K562 (cell line): Measurements from ENCODE around the gene COL9A2. TPM values are rescaled to one million over a fixed set of nuclear protein-coding genes. Genes with fewer than 3 reads are reported as not detected.

ENCODE experiments used
- ATAC-seq: fragments of 200-7000 bp; cut with Tn5 transposase; 3 replicates; pipeline ENCODE4 v1.9.1; 2020; ENCODE audit warnings: moderate library complexity
- BruUV-seq: library from RNA; stranded (reverse); fragments of 400-500 nt; replicated peaks from 2 replicates; lab custom pipeline; 2021; lab: Mats Ljungman, UMichigan
- CTCF ChIA-PET: fragments of 300-600 bp; formaldehyde crosslinking; extraction: SDS; loops from one replicate; lab custom pipeline; 2021; ENCODE audit warnings: low intra/inter-chr PET ratio; lab: Yijun Ruan, JAX
- POLR2A ChIA-PET: fragments of 300-600, 350-650 bp; sonication (Branson Sonifier 250); formaldehyde crosslinking; extraction: SDS; loops from one replicate; lab custom pipeline; 2021; ENCODE audit warnings: antibody characterized with exemption, inconsistent platforms; lab: Yijun Ruan, JAX
- DNase-seq, 4 experiments: peaks; one replicate each; pipeline versions ENCODE4 v3.0.0 to v3.0.0-alpha.2; 2011 to 2018; ENCODE audit warnings: low spot score in 3 of 4, mixed read lengths in 3 of 4; ENCODE audit errors: extremely low read depth in 1 of 4
- FAIRE-seq: peaks from 2 replicates; lab custom pipeline; 2011; peaks lifted over from hg19 to GRCh38; lab: Jason Lieb, UNC
- H2AFZ ChIP-seq: 2 replicates; pipeline ENCODE4 v1.6.0; 2011; ENCODE audit warnings: low read depth, low read length, control low read depth, inconsistent platforms
- H3K27ac ChIP-seq: fragments of 200-600 bp; 3 replicates; pipeline ENCODE4 v1.8.0; 2011; ENCODE audit warnings: low read depth, mild to moderate bottlenecking, control low read depth, inconsistent platforms, low read length, moderate library complexity, mixed read lengths; ENCODE audit errors: extremely low read depth
- H3K27me3 ChIP-seq, 2 experiments: fragments of 300-600 bp in 1 of 2; 2 replicates in 1 of 2; 3 replicates in 1 of 2; pipeline versions ENCODE4 v1.6.0 to v1.8.0; 2011; ENCODE audit warnings: inconsistent platforms in 2 of 2, low read length in 2 of 2, mild to moderate bottlenecking in 1 of 2, mixed read lengths in 1 of 2, moderate library complexity in 1 of 2; ENCODE audit not compliant: control insufficient read depth in 2 of 2, insufficient read depth in 2 of 2
- H3K36me3 ChIP-seq: fragments of 300-600 bp; 3 replicates; pipeline ENCODE4 v1.8.0; 2011; ENCODE audit warnings: mild to moderate bottlenecking, low read length, inconsistent platforms; ENCODE audit not compliant: control insufficient read depth, insufficient read depth
- H3K4me1 ChIP-seq, 2 experiments: fragments of 200-600 bp in 1 of 2; replicated peaks in 1 of 2; 2 replicates in 1 of 2; 3 replicates in 1 of 2; pipeline versions ENCODE4 v1.5.1 to v1.8.0; 2011; ENCODE audit warnings: inconsistent platforms in 2 of 2, low read length in 2 of 2, mild to moderate bottlenecking in 1 of 2, mixed read lengths in 1 of 2, moderate library complexity in 1 of 2; ENCODE audit not compliant: control insufficient read depth in 2 of 2, insufficient read depth in 2 of 2
- H3K4me2 ChIP-seq: 2 replicates; pipeline ENCODE4 v1.6.1; 2011; ENCODE audit warnings: low read length, control low read depth, inconsistent platforms, mixed read lengths; ENCODE audit not compliant: insufficient read depth
- H3K4me3 ChIP-seq: fragments of 200-600 bp; sonication (generic), shearing (Covaris generic); 2 replicates; pipeline ENCODE4 v1.5.1; 2016; ENCODE audit warnings: control low read depth, inconsistent platforms
- H3K79me2 ChIP-seq: fragments of 200-600 bp; 3 replicates; pipeline ENCODE4 v1.8.0; 2011; ENCODE audit warnings: low read length, inconsistent platforms; ENCODE audit not compliant: control insufficient read depth, insufficient read depth
- H3K9ac ChIP-seq, 2 experiments: 2 replicates each; pipeline versions ENCODE4 v1.6.0 to v1.6.1; 2011; ENCODE audit warnings: low read depth in 2 of 2, low read length in 2 of 2, control low read depth in 1 of 2, inconsistent platforms in 1 of 2, mild to moderate bottlenecking in 1 of 2, mixed read lengths in 1 of 2; ENCODE audit not compliant: insufficient read depth in 1 of 2
- H3K9me1 ChIP-seq: one replicate; pipeline ENCODE4 v1.6.0; 2011; ENCODE audit warnings: inconsistent platforms, mild to moderate bottlenecking, low read length, moderate library complexity; ENCODE audit not compliant: control insufficient read depth, insufficient read depth
- H3K9me3 ChIP-seq: replicated peaks from 2 replicates; pipeline ENCODE4 v1.5.1; 2011; ENCODE audit warnings: low read depth, low read length, inconsistent platforms; ENCODE audit not compliant: control insufficient read depth, insufficient read depth
- H4K20me1 ChIP-seq: replicated peaks from 2 replicates; pipeline ENCODE4 v1.6.1; 2011; ENCODE audit warnings: low read length, inconsistent platforms, mixed read lengths; ENCODE audit not compliant: control insufficient read depth, insufficient read depth
- NFIC ChIP-seq: fragments of 450-650 bp; IDR thresholded peaks from 2 replicates; pipeline ENCODE4 v1.6.1; 2017; ENCODE audit warnings: mild to moderate bottlenecking, inconsistent platforms
- RBFOX2 ChIP-seq: fragments of 200-400 bp; formaldehyde crosslinking; IDR thresholded peaks from 2 replicates; pipeline ENCODE4 v1.6.1; 2017; ENCODE audit warnings: low read depth, mild to moderate bottlenecking, low read length, moderate library complexity
- RNF2 ChIP-seq: sonication (generic); IDR thresholded peaks from 2 replicates; pipeline ENCODE4 v1.6.1; 2016
- SLC30A9 ChIP-seq: fragments of 250-450 bp; sonication (Bioruptor Pico); IDR thresholded peaks from 2 replicates; pipeline ENCODE4 v1.8.0; 2022; ENCODE audit warnings: mild to moderate bottlenecking, moderate library complexity
- TAF7 ChIP-seq: fragments of 450-650 bp; IDR thresholded peaks from 2 replicates; pipeline ENCODE4 v1.6.1; 2016; ENCODE audit warnings: missing genetic modification characterization, missing compliant biosample characterization
- WGBS: fragments of 100-300 bp; shearing (Covaris generic); methylation state at CpG from one replicate; pipeline ENCODE4 v1.1.6; 2016; ENCODE audit warnings: low coverage, mixed read lengths; ENCODE audit not compliant: insufficient coverage; ENCODE audit errors: missing lambda C conversion rate; 5-methylcytosine and 5-hydroxymethylcytosine counted together
- in situ Hi-C: fragments of 300-500 bp; cut with MboI; formaldehyde crosslinking; loops from 4 replicates; pipeline ENCODE4 v1.15.0; 2018; ENCODE audit warnings: inconsistent platforms, mixed read lengths
- intact Hi-C: fragments of 100-400 bp; cut with micrococcal nuclease; formaldehyde crosslinking; loops from 2 replicates; pipeline ENCODE4 v1.14.2; 2022
- polyA plus RNA-seq, 8 experiments: library from polyadenylated mRNA; depleted of rRNA in 4 of 8; stranded (reverse) in 5 of 8; unstranded in 3 of 8; fragments of >200 nt; fragmentation: Nextera tagmentation in 2 of 8; fragmentation: Illumina TruSeq in 1 of 8; extraction: Ambion mirVana in 2 of 8; extraction: Trizol in 1 of 8; gene quantifications; 2 replicates each; pipeline versions ENCODE4 v1.2.1 to v1.2.3, GENCODE V29; 2011 to 2014; ENCODE audit warnings: inconsistent platforms in 1 of 8, missing spikeins in 1 of 8
- total RNA-seq, 7 experiments: library from RNA; depleted of rRNA in 6 of 7; stranded (reverse); fragments of >200 nt in 6 of 7; fragmentation: Illumina TruSeq in 2 of 7; extraction: Trizol in 2 of 7; gene quantifications; 2 replicates each; pipeline versions ENCODE4 v1.2.1 to v1.2.3, GENCODE V29; 2011 to 2021; ENCODE audit warnings: low replicate concordance in 1 of 7
- TF ChIP-seq, protein P1 (sequence below): IDR thresholded peaks from 2 replicates; pipeline ENCODE4 v1.6.1; 2011; ENCODE audit not compliant: insufficient read length; ENCODE audit errors: extremely low read depth
- TF ChIP-seq, protein P2 (sequence below): fragments of 450-650 bp; IDR thresholded peaks from 2 replicates; pipeline ENCODE4 v1.6.1; 2016; ENCODE audit warnings: low read depth, mild to moderate bottlenecking, moderate library complexity

Gene COL9A2
- total and polyA plus RNA-seq, 9 of the 15 experiments (the other 6 are each of a cell fraction or from before 2014, with no cell fraction given) = 0.03 to 2.2 (median 0.31) TPM

- no peak for ATAC-seq
- intact Hi-C loops = no loop called here
Measured at GRCh38 chr1:40266786-40267535, 50.1 kb downstream of the COL9A2 start.

DNA sequence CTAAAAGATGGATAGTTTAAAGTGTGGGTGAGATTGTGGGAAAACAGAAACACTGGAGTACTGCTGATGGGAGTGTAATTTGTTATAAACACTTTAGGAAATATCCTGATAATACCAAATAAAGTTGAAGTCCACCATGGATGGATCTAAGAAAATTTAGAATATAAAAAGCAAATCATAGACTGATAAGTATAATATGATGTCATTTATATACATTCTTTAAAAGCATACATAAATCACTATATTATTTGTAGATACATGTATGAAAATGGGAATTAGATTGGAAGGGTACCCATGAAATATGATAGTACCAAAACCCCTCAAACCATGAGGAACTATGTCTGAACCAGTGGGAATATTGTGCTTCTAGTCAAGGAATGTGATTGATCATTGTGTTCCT lies 51.2 kb downstream of the COL9A2 start:
- in situ Hi-C loops = no loop called here
- no peak overlapping the region for H3K27ac ChIP-seq
- H2AFZ ChIP-seq = no peak overlapping the region
- peaks cover 94% of the 10 kb centered on the region for H3K36me3 ChIP-seq
- CTCF ChIA-PET = no interaction called here
- no peak for FAIRE-seq
- H3K4me3 ChIP-seq = no peak overlapping the region
- H3K27me3 ChIP-seq = no peaks in the 10 kb centered on the region
- no TSS peak for BruUV-seq
- TF ChIP-seq RBFOX2 (0 out of 2 replicates have a peak, but pooled peaks have one; percentile 17), RNF2 (no peak), NFIC (no peak), SLC30A9 (CRISPR knock-in tag) (no peak), TAF7 (tag) (no peak)
- TF ChIP-seq, protein P1, sequence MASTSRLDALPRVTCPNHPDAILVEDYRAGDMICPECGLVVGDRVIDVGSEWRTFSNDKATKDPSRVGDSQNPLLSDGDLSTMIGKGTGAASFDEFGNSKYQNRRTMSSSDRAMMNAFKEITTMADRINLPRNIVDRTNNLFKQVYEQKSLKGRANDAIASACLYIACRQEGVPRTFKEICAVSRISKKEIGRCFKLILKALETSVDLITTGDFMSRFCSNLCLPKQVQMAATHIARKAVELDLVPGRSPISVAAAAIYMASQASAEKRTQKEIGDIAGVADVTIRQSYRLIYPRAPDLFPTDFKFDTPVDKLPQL = no peak
- TF ChIP-seq, all 486 proteins: peak for 1
- Histone ChIP-seq H3K9me1 (no peaks in the 10 kb centered on the region), H3K4me1 (no peaks in the 10 kb centered on the region), H4K20me1 (no peaks in the 10 kb centered on the region), H3K79me2 (peaks cover 44% of the 10 kb centered on the region), H3K9me3 (no peaks in the 10 kb centered on the region), H3K9ac (no peak overlapping the region), H3K4me2 (no peak overlapping the region)
- POLR2A ChIA-PET = interaction anchor here (0.6 kb wide), 1 partner anchor 182 kb away, joined by 4 read pairs; no protein-coding TSS in a partner anchor
- ATAC-seq = no peak
- no peak for DNase-seq
- intact Hi-C loops = no loop called here

More at GRCh38 chr1:40266786-40267535, 50.1 kb downstream of the COL9A2 start:
- Histone ChIP-seq H3K79me2 (peaks cover 39% of the 10 kb centered on the region), H2AFZ (no peak overlapping the region), H4K20me1 (no peaks in the 10 kb centered on the region), H3K4me3 (no peak overlapping the region), H3K27me3 (no peaks in the 10 kb centered on the region), H3K9ac (no peak overlapping the region), H3K4me2 (no peak overlapping the region), H3K36me3 (peaks cover 93% of the 10 kb centered on the region), H3K9me1 (no peaks in the 10 kb centered on the region), H3K9me3 (no peaks in the 10 kb centered on the region), H3K27ac (no peak overlapping the region), H3K4me1 (no peaks in the 10 kb centered on the region)
- DNase-seq (no peak), FAIRE-seq (peak; percentile 29)
- no TSS peak for BruUV-seq
- TF ChIP-seq, protein P2, sequence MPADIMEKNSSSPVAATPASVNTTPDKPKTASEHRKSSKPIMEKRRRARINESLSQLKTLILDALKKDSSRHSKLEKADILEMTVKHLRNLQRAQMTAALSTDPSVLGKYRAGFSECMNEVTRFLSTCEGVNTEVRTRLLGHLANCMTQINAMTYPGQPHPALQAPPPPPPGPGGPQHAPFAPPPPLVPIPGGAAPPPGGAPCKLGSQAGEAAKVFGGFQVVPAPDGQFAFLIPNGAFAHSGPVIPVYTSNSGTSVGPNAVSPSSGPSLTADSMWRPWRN = no peak
- WGBS = 97% methylated on average over 5 of the region's 6 CpGs
- POLR2A ChIA-PET = interaction anchor here (0.6 to 1.3 kb wide), 5 partner anchors 11 to 183 kb away, joined by 3 to 4 read pairs (median 4); partner anchors contain the start of gene TMCO2
- CTCF ChIA-PET = no interaction called here
- in situ Hi-C loops = no loop called here
